Hepatic stellate cell (primary cell): Measurements from ENCODE around the gene MAST4.

Experiments used
- DNase-seq: peaks from one replicate; pipeline ENCODE4 v3.0.0; 2011; ENCODE audit warnings: low spot score

MAST4 gene

GRCh38 chr5:66603881-66604280, 7.7 kb downstream of the MAST4 start:
- DNase-seq: no peak

- no peak for DNase-seq
Observed at GRCh38 chr5:66606713-66607112, 10.5 kb downstream of the MAST4 start.

- DNase-seq: no peak
Observed at GRCh38 chr5:66608501-66608900, 12.3 kb downstream of the MAST4 start.

GRCh38 chr5:66609615-66610014, 13.4 kb downstream of the MAST4 start:
- no peak for DNase-seq

- no peak for DNase-seq
Observed at GRCh38 chr5:66612226-66612625, 16.0 kb downstream of the MAST4 start.

- DNase-seq: no peak
Observed at GRCh38 chr5:66615136-66615535, 18.9 kb downstream of the MAST4 start.

DNA sequence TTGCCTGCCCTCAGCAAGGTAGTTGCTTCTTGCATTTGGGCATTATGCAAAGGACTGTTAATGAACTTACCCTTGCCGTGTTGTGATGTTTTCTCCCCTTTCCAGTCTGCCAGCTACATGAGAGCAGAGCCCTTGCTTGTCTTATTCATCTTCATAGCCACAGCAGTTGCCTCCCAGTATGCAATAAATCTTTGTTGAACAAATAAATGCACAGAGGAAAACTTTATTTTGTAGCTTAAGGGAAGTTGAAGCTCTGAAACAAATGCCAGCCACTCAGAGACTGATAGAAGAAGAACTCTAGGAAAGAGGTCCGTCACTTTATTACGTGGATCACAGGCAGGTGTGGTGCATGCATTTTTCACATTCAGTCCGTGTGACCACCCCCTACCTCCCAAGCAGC, 19.7 kb downstream of the MAST4 start:
- no peak for DNase-seq

GRCh38 chr5:66616520-66617225, 20.5 kb downstream of the MAST4 start:
- DNase-seq: no peak

GRCh38 chr5:66617226-66617861, 21.2 kb downstream of the MAST4 start:
- no peak for DNase-seq

DNA sequence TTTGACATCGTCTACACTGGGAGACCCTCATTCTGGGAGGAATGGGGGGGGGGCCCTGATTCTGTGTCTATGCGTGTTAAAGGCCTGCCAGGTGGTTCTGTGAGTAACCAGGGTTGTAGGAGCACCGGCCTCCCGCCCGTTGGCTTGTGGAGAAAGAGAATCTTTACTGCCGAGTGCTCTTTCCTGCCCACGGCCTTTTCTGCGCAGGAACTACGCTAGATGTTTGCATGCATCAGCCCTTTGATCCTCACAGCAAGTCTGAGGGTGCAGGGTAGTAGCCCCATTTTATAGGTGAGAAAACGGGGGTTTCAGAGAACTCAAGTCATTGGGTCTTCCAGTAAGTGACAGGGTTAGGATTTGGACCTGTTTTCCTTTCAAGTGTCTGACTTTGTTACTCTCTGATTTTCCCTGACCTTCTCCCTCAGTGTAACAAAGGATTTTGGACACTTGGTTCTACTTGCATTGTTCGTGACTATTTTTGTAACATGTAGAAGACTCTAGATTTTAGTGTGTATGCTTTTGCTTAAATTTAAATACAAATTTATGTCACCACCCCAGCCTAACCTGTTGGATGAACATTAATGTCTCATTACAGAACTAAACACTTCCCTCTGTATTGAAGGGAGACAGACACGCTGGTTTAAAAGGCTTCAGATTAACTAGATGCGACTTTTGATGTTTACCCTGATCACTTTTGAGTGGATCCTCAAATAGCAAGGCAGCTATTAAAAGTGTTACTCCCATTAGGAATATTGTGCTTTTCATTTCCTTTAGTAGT, 22.0 kb downstream of the MAST4 start:
- no peak for DNase-seq

DNA sequence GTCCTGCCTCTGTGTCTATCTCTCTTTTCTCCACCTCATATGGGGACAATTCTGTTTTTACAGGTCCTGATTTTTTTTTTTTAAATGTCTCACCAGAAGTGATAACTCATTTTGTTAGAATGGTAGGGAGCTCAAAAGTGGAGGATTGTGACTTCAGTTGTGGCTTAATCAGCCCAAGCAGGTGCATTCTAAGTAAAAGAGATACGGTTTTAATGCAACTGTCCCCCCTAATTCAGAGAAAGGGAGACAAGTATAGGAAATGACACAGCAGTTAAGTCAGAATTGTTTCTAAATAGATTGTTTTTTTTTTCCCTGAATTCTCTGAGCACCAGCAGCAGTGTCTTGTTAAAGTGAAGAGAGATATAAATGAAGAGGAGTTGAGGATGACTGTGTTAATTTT, 24.5 kb downstream of the MAST4 start:
- no peak for DNase-seq

GRCh38 chr5:66621146-66621545, 25.0 kb downstream of the MAST4 start:
- no peak for DNase-seq

- no peak for DNase-seq
Observed at GRCh38 chr5:66621736-66622135, 25.5 kb downstream of the MAST4 start.

DNA sequence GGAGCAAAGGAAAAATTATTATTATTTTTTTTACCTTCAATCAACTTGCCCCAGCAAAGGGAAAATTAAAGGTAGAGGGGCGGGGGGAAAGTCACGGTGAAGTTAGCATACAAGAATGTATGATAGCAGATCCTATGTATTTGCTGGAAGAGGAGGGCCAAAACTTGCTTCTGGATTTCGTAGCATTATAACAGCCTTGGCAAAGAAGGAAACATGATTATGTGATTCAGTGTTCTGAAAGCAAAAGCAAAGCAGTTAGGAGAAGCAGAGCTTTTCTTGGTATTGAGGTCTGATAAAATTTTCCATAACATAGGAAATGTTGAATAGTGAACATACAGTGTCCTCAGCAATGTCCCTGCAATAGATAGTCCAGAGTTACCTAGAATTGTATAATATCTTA, 32.4 kb downstream of the MAST4 start:
- DNase-seq: no peak

DNA sequence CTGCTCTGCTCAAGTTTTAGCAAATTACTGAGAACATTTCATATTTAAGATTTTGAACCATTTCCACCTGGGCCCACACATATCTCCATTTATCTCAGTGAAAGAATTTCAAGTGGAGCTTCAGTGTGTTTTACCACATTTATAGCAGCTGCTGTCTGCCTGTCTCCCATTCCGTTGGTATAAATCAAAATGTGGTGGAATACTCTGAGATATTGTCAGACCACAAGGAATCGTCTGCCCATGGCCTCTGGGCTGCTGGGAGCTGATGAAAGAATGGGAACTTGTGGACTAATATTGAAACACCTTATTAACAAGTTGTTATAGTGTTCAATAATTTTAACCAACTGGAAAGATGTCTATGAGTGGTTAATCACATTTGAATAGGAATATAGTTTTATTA, 33.3 kb downstream of the MAST4 start:
- no peak for DNase-seq

DNA sequence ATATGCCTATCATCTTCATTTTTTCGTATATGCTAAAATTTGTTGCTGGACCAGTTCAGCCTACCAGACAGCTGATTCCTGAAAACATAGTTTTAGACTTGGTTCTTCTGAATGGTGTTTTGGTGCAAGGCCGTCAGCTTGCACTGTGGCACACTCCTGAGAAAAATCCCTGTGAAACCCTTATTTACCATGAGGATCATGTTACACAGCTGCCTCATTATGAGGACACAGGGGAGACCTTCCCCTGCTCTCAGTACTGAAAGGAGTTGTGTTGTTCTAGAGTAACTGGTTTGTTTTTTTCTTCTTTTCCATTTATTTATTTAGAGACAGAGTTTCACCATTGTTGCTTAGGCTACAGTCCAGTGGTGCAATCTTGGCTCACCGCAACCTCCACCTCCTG, 37.6 kb downstream of the MAST4 start:
- no peak for DNase-seq

DNA sequence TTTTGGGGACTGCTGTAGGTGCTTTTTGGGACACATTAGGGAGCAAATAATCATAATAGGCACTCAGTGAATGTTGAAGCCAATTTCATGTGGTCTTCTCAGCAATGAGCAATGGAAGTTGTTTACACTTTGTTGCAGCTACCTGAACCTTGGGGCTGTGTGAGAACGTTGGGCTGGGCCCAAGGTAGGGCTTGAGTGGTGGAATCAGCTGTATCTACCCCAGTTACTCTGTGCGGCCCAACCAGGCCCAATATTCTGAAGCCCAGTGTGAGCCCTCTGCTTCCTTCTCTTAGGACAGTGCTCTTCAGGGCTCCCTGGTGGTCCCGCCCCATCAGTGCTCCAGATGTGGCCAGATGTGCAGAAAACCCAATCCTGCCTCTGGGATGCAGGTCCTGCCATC, 38.4 kb downstream of the MAST4 start:
- DNase-seq: no peak

DNA sequence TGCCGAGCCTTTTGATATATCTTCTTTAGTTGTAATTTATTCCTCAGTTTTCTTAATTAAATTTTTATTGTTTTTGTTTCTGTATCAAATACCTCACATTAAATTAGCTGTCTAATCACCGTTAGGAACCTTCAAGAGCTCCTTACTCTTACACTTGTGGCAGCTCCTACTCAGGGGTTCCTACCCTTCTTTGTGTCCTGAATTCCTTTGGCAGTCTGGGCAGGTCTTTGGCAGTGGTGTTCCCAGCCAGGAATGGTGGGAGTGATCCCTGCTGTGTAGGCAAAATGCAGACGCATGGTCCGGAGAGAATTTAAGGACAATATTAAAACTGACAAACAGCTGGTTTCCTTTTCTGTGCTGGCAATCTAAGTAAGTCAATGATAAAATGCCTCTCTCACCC, 41.8 kb downstream of the MAST4 start:
- no peak for DNase-seq

DNA sequence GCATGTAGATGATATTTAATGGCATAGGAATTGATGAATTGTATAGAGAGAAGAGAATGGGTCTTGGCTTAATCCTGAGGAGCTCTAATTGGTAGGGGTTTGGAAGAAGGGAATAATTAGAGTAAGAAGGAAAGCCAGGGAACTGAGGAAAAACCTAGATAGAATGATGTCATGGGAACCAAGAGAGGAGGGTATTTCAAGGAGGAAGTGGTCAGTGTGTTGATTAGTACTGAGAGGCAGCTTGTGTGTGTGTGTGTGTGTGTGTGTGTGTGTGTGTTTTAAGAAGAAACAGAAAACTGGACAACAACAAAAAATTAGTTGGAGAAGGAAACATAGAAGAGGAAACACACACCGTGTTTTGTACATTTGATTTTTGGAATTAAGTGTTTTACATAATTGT, 42.8 kb downstream of the MAST4 start:
- DNase-seq: no peak

DNA sequence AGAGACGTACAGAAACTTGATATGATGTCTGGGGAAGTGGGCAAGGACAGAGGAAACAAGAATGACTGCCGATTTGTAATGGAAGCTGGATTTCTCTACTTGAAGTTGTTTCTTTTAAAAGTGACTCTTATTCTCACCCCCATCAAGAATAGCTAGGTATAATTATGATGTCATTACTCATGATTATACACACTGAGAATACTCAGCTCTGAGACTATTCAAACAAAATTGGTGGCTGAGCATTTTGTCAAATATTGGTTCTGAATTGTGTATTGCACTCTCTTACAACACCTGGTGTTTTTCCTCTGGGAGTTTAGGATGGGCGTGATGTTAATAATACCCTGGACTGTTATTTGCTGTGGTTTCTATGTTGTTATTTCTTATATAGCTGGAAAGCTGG, 46.3 kb downstream of the MAST4 start:
- no peak for DNase-seq

DNA sequence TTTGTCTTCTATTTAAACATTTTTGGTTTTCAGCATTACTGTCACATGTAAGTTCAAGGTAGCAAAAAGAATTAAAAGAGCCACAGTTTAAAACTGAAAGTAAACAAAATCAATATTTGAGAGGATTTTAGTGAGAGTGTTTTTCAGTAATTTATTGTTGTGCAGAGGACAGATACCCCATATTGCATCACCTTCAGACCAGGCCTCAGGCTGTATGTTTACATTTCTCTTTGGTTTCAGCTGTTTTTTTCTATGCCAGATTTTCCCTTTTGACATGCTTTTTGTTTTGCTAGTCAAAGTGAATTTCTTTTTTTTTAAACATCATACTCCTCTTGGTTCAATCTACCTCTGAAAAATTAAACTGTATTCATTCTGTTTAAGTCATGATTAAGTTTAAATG, 47.2 kb downstream of the MAST4 start:
- no peak for DNase-seq

GRCh38 chr5:66644111-66644510, 47.9 kb downstream of the MAST4 start:
- no peak for DNase-seq

GRCh38 chr5:66645039-66645438, 48.8 kb downstream of the MAST4 start:
- DNase-seq: no peak
